Stomach (tissue), 9 donors: Measurements from ENCODE around the gene RASD1. TPM values are rescaled to one million over a fixed set of nuclear protein-coding genes. Genes with fewer than 3 reads are reported as not detected.

ENCODE experiments used
- DNase-seq, 2 donors: peaks; one replicate each; pipeline versions ENCODE4 v3.0.0 to v3.0.0-alpha.2; 2013 to 2019
- H3K27ac ChIP-seq, 5 donors: fragments of 200-600 bp in 4 of 5; sonication (generic) in 4 of 5; one replicate each; pipeline ENCODE4 v1.5.1; 2013 to 2019; ENCODE audit warnings: mild to moderate bottlenecking in 1 of 5, moderate library complexity in 1 of 5
- H3K27me3 ChIP-seq, 3 donors: fragments of 200-600 bp; sonication (generic); one replicate each; pipeline ENCODE4 v1.5.1; 2017 to 2019; ENCODE audit warnings: mixed run types in 1 of 3
- H3K36me3 ChIP-seq, 4 donors: fragments of 200-600 bp; sonication (generic); 1 replicate in 3 of 4; 2 replicates in 1 of 4; pipeline ENCODE4 v1.5.1; 2016 to 2019
- H3K4me1 ChIP-seq, 4 donors: fragments of 200-600 bp; sonication (generic); one replicate each; pipeline ENCODE4 v1.5.1; 2016 to 2019
- H3K4me3 ChIP-seq, 4 donors: fragments of 200-600 bp; sonication (generic) in 3 of 4; one replicate each; pipeline ENCODE4 v1.5.1; 2016 to 2019; ENCODE audit warnings: mild to moderate bottlenecking in 1 of 4
- H3K9me3 ChIP-seq, 4 donors: fragments of 200-600 bp; sonication (generic); one replicate each; pipeline ENCODE4 v1.5.1; 2016 to 2019
- EP300 ChIP-seq: sonication (generic); formaldehyde crosslinking; IDR thresholded peaks from one replicate; pipeline ENCODE4 v1.6.1; 2017; ENCODE audit warnings: antibody characterized with exemption
- POLR2A ChIP-seq, 4 donors: fragments of 450-650 bp; IDR thresholded peaks; one replicate each; pipeline ENCODE4 v1.6.1; 2016; ENCODE audit warnings: antibody characterized with exemption in 4 of 4, control low read depth in 2 of 4, mild to moderate bottlenecking in 1 of 4, moderate library complexity in 1 of 4
- POLR2AphosphoS5 ChIP-seq, 3 donors: sonication (generic); formaldehyde crosslinking; IDR thresholded peaks; one replicate each; pipeline ENCODE4 v1.6.1; 2016; ENCODE audit warnings: antibody characterized with exemption in 3 of 3
- WGBS, 5 donors: extraction: QIAGEN DNeasy Blood & Tissue Kit in 3 of 5; methylation state at CpG; one replicate each; pipeline versions ENCODE4 v1.1.5 to v1.1.7; 2013 to 2018; 5-methylcytosine and 5-hydroxymethylcytosine counted together
- intact Hi-C: fragments of 100-400 bp; cut with DNase I; formaldehyde crosslinking; loops from one replicate; pipeline ENCODE4 v1.15.1; 2023; ENCODE audit warnings: low total_unique reads
- polyA plus RNA-seq, 3 donors: library from polyadenylated mRNA; stranded (reverse); fragments of 200-250 nt; gene quantifications; one replicate each; pipeline ENCODE4 v1.2.3, GENCODE V29; 2013
- total RNA-seq, 5 donors: library from RNA; depleted of rRNA; stranded (reverse); fragments of >200 nt; gene quantifications; one replicate each; pipeline versions ENCODE4 v1.1.0 to v1.2.3, GENCODE V29; 2014 to 2016
- TF ChIP-seq, protein P1 (sequence below), 7 experiments: fragments of 450-650 bp in 4 of 7; fragments of 200-600 bp in 3 of 7; sonication (generic) in 3 of 7; IDR thresholded peaks; one replicate each; pipeline ENCODE4 v1.5.1; 2016 to 2019; ENCODE audit warnings: antibody characterized with exemption in 7 of 7, control low read depth in 2 of 7, mild to moderate bottlenecking in 1 of 7
- donor health status: healthy with polysubstance abuse.
- donor health status: Bipolar disorder and iron deficiency.
- donor health status: healthy.

Gene RASD1
- total and polyA plus RNA-seq, 8 donors = 3.7 to 72.9 (median 14.0) TPM

DNA sequence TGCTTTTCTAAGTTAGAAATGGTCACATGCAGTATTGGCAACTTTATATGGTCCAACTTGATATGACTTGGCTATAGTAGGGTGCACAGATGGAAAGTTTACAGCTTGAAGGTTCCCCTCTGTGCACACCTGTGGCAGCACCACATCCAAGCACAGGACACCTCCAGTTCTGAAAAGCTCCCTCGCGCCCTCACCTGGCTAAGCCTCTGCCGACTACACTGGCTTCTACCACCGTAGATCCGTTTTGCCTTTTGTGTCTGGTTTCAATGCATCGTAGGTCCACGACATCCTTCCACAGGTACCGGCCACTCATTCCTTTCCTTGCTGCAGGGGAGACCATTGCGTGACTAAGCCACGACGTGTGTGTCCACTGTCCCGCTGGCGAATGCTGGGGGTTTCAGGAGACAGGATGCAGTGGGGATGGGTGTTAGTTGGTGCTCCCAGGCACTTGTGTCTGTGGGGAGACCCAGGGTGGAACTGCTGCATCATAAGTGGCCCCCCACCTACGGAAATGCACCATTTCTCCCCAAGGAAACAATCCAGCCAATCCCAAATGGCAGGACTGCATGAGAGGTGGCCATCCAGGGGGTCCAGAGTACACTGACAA, 4.9 kb upstream of the RASD1 start:
- 56 to 72% (median 69%) methylated on average over 13 to 14 of the region's 14 CpGs for WGBS, 5 donors

DNA sequence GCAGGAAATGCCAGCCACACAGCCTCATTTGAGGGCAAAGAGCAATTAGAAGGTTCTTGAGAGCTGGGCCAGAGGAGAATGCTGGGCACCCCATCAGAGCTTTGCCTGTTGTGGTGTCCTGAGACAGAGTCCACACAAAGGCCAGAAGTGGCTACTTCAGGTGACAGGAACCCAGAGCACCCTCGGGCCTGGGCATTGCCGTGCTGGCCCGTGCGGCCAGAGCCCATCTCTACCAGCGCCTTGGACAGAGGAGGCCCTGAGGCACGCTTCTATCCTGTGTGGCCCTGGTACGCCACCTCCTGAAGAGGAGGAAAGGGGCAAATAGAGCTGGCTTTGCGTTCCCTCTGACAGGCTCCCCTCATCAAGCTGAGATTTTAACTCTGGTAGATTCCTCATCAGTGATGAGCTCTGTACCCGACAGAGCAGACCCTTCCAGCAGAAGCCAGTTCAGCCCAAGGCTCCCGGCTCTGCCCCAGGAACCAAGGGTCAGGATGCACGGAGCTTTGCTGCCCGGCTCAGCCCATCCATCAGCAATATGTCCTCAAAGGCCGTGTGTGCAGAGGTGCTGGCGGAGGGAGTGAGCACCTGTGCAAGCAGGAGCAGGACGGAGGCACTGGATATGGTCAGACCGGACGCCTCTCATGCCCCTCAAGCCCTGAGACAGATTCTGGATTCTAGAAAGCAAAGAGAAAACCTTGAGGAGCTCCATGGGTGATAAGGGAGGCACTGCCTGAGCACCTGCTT, 3.4 kb upstream of the RASD1 start:
- Histone ChIP-seq H3K4me1 (peaks cover 16 to 29% (median 22%) of the 10 kb centered on the region in 4 donors), H3K27me3 (peaks cover 0 to 17% (median 12%) of the 10 kb centered on the region in 3 donors), H3K9me3 (no peaks in the 10 kb centered on the region), H3K36me3 (no peaks in the 10 kb centered on the region), H3K27ac (no peak overlapping the region), H3K4me3 (no peak overlapping the region)
- DNase-seq = peak in 1 of 2 donors; percentile 3
- TF ChIP-seq, protein P1, sequence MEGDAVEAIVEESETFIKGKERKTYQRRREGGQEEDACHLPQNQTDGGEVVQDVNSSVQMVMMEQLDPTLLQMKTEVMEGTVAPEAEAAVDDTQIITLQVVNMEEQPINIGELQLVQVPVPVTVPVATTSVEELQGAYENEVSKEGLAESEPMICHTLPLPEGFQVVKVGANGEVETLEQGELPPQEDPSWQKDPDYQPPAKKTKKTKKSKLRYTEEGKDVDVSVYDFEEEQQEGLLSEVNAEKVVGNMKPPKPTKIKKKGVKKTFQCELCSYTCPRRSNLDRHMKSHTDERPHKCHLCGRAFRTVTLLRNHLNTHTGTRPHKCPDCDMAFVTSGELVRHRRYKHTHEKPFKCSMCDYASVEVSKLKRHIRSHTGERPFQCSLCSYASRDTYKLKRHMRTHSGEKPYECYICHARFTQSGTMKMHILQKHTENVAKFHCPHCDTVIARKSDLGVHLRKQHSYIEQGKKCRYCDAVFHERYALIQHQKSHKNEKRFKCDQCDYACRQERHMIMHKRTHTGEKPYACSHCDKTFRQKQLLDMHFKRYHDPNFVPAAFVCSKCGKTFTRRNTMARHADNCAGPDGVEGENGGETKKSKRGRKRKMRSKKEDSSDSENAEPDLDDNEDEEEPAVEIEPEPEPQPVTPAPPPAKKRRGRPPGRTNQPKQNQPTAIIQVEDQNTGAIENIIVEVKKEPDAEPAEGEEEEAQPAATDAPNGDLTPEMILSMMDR (IDR thresholded peaks at IDR 0.05) = no peak
- TF ChIP-seq POLR2AphosphoS5 (IDR thresholded peaks at IDR 0.05) (no peak), POLR2A (IDR thresholded peaks at IDR 0.05) (no peak)
- 84 to 91% (median 87%) methylated on average over 11 to 17 of the region's 17 CpGs for WGBS, 5 donors
- intact Hi-C loops = loop anchor here (10.0 kb wide), 2 partner anchors 115 to 145 kb away; no protein-coding TSS in a partner anchor

More for the DNA sequence above, 4.9 kb upstream of the RASD1 start:
- Histone ChIP-seq H3K4me1 (peaks cover 5 to 13% (median 7%) of the 10 kb centered on the region in 4 donors), H3K36me3 (no peaks in the 10 kb centered on the region), H3K4me3 (no peak overlapping the region), H3K9me3 (no peaks in the 10 kb centered on the region), H3K27ac (no peak overlapping the region), H3K27me3 (peaks cover 0 to 2% (median 0%) of the 10 kb centered on the region in 3 donors)
- DNase-seq = no peak
- TF ChIP-seq POLR2AphosphoS5 (IDR thresholded peaks at IDR 0.05) (no peak), POLR2A (IDR thresholded peaks at IDR 0.05) (no peak), EP300 (no peak)
- TF ChIP-seq, protein P1 (IDR thresholded peaks at IDR 0.05) = peak in 1 of 7 experiments; percentile 25
- intact Hi-C loops = loop anchor here (10.0 kb wide), 1 partner anchor 114 kb away; no protein-coding TSS in a partner anchor

DNA sequence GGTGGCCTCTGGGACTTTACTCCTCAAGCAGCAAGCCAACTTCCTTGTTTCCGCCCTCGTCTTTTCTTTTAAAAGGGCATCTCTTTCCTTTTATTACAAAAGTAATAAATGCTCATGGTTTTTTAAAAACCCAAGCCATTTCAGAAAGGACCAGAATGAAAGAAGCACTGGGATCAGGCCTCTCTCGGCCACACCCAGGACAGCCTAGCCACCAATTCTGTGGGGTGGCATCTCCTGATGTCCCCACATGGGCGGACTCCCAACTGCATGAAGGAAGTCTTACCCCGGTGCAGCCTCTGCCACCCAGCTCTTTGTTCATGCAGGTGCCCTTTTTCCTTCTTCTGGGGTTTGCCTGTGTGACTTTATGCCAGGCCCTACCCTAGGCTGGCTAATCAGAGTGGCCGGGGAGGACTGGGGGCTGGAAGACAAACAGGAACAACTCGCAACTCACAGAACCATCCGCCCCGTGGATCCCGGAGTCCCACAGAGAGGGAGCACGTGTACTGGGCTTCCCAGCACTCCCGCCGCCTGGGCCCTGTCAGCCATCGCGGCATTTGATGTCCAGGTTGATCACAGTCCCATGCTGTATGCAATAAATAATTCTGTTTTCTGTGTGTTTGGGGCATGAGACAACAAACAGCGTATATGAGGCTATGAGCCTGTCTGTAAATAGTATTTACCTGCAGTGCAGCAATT, 2.6 kb upstream of the RASD1 start:
- H3K9me3 ChIP-seq = no peaks in the 10 kb centered on the region
- intact Hi-C loops = loop anchor here (10.0 kb wide), 1 partner anchor 144 kb away; no protein-coding TSS in a partner anchor
- H3K36me3 ChIP-seq = no peaks in the 10 kb centered on the region
- TF ChIP-seq POLR2AphosphoS5 (IDR thresholded peaks at IDR 0.05) (no peak), EP300 (no peak), POLR2A (IDR thresholded peaks at IDR 0.05) (no peak)
- TF ChIP-seq, protein P1 (IDR thresholded peaks at IDR 0.05) = no peak
- DNase-seq = no peak
- peaks cover 16 to 35% (median 31%) of the 10 kb centered on the region in 4 donors for H3K4me1 ChIP-seq
- no peak overlapping the region for H3K27ac ChIP-seq
- H3K27me3 ChIP-seq = peaks cover 0 to 17% (median 12%) of the 10 kb centered on the region in 3 donors
- H3K4me3 ChIP-seq = no peak overlapping the region
- 64 to 81% (median 72%) methylated on average over 16 of the region's 16 CpGs for WGBS, 5 donors
